NCI-H146 treated with DMSO at 0.1 percent for 48 hours (cell line): ENCODE data around the gene GZMM.

Source experiments
- DNase-seq: peaks from one replicate; lab custom pipeline; 2025; ENCODE audit not compliant: unreplicated experiment; lab: John Stamatoyannopoulos, UW

The GZMM gene

GRCh38 chr19:533364-534058, 10.3 kb upstream of the GZMM start:
- DNase-seq: no peak

GRCh38 chr19:534088-534487, 9.8 kb upstream of the GZMM start:
- no peak for DNase-seq

- DNase-seq: no peak
These were observed 8.6 kb upstream of the GZMM start for GRCh38 chr19:535017-535835.

- DNase-seq: no peak
These were observed 7.6 kb upstream of the GZMM start for GRCh38 chr19:536031-536880.

- DNase-seq: no peak
These were observed 6.9 kb upstream of the GZMM start for GRCh38 chr19:536881-537404.

GRCh38 chr19:538641-539428, 5.0 kb upstream of the GZMM start:
- no peak for DNase-seq

- no peak for DNase-seq
These were observed 4.3 kb upstream of the GZMM start for GRCh38 chr19:539429-540030.

GRCh38 chr19:540867-541637, 2.8 kb upstream of the GZMM start:
- no peak for DNase-seq

- no peak for DNase-seq
These were observed 2.2 kb upstream of the GZMM start for GRCh38 chr19:541699-542098.

GRCh38 chr19:542173-542866, 1.5 kb upstream of the GZMM start:
- no peak for DNase-seq

- no peak for DNase-seq
These were observed 3.3 kb downstream of the GZMM start for GRCh38 chr19:547117-547516.

- DNase-seq: no peak
These were observed 4.2 kb downstream of the GZMM start for GRCh38 chr19:547836-548720.

GRCh38 chr19:548886-549830, 5.3 kb downstream of the GZMM start:
- no peak for DNase-seq

- DNase-seq: no peak
These were observed 11.0 kb downstream of the GZMM start for GRCh38 chr19:554817-555216.

- DNase-seq: no peak
These were observed 11.6 kb downstream of the GZMM start for GRCh38 chr19:555474-555808.

- DNase-seq: no peak
These were observed 12.9 kb downstream of the GZMM start for GRCh38 chr19:556611-557382.
